ENCODE results near the gene ABAT.
"Not testable (repeated sequence)": the region's sequence is repeated elsewhere in the genome, so short reads cannot be mapped to it uniquely, and the experiment has no call there.

Gene ABAT

GRCh38 chr16:8730335-8730915 is 56.0 kb downstream of the ABAT start:
- Mint-ChIP-seq H3K4me1 (peaks cover 5% of the 10 kb centered on the region), H3K36me3 (no peaks in the 10 kb centered on the region), H3K27ac (no peak overlapping the region), H3K4me3 (no peak overlapping the region), H3K9me3 (no peaks in the 10 kb centered on the region)
- DNase-seq (ENCODE audit: low spot score in 2 of 2) (no peak), ATAC-seq (no peak)

- no peak overlapping the region for H3K27ac Mint-ChIP-seq
- H3K36me3 Mint-ChIP-seq: no peaks in the 10 kb centered on the region
- no peaks in the 10 kb centered on the region for H3K4me1 Mint-ChIP-seq
- no peak for ATAC-seq
- no peak overlapping the region for H3K4me3 Mint-ChIP-seq
- no peak for DNase-seq (ENCODE audit: low spot score in 2 of 2)
- H3K9me3 Mint-ChIP-seq: no peaks in the 10 kb centered on the region
Measured at GRCh38 chr16:8733849-8734540, 59.6 kb downstream of the ABAT start.

DNA sequence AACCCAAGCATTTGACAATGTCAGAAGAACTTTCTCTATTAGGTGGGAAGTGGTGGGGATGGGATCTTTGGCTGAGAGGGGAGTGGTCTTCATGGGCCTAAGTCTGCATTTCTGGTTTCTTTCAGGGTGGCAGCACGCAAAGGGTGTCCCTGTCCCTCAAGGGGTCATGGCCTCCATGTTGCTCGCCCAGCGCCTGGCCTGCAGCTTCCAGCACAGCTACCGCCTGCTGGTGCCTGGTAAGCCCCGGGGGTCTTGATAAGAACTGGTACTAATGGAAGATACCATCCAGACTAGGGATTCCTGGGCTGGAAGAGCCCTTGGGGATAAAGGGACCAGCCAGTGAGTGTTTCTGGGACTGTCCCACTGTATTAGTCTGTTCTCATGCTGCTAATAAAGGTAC is 61.2 kb downstream of the ABAT start:
- Mint-ChIP-seq H3K36me3 (no peaks in the 10 kb centered on the region), H3K9me3 (no peaks in the 10 kb centered on the region), H3K4me3 (no peak overlapping the region), H3K27ac (peak overlapping the region; percentile 3), H3K4me1 (no peaks in the 10 kb centered on the region)
- DNase-seq (ENCODE audit: low spot score in 2 of 2) (no peak), ATAC-seq (no peak)

DNA sequence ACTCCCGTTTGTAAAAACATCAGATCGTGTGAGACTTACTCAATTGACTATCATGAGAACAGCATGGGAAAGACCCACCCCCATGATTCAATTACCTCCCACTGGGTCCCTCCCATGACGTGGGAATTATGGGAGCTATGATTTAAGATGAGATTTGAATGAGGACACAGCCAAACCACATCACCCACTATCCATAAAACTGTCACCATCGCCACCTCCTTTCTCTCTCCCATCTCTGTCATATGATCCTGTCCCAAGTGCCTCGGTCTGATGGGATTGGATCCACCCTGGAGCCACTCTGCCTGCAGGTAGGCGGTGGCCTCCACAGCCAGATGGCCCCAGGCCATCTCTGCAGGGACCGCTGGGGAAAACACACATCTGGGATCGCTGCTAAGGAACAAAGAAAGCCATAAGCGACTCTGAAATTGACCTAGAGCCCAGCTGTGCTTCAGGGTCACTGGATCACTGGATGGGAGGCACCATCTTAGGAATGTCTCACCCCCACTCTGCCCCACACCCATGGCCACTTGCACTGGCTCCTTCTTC is 61.8 kb downstream of the ABAT start:
- no peak for ATAC-seq
- peak overlapping the region; percentile 3 for H3K27ac Mint-ChIP-seq
- no peaks in the 10 kb centered on the region for H3K9me3 Mint-ChIP-seq

GRCh38 chr16:8739151-8739550 is 64.7 kb downstream of the ABAT start:
- no peaks in the 10 kb centered on the region for H3K9me3 Mint-ChIP-seq
- ATAC-seq: no peak
- H3K4me1 Mint-ChIP-seq: no peaks in the 10 kb centered on the region

More for the DNA sequence above, 61.8 kb downstream of the ABAT start:
- Mint-ChIP-seq H3K4me1 (no peaks in the 10 kb centered on the region), H3K4me3 (no peak overlapping the region), H3K36me3 (no peaks in the 10 kb centered on the region)
- DNase-seq (ENCODE audit: low spot score in 2 of 2): no peak

GRCh38 chr16:8739989-8740704 is 65.7 kb downstream of the ABAT start:
- Mint-ChIP-seq H3K4me3 (no peak overlapping the region), H3K36me3 (no peaks in the 10 kb centered on the region), H3K27ac (no peak overlapping the region), H3K9me3 (no peaks in the 10 kb centered on the region), H3K4me1 (no peaks in the 10 kb centered on the region)
- no peak for ATAC-seq
- DNase-seq (ENCODE audit: low spot score in 2 of 2): no peak

More at GRCh38 chr16:8739151-8739550, 64.7 kb downstream of the ABAT start:
- no peaks in the 10 kb centered on the region for H3K36me3 Mint-ChIP-seq
- no peak for DNase-seq (ENCODE audit: low spot score in 2 of 2)
- no peak overlapping the region for H3K4me3 Mint-ChIP-seq
- H3K27ac Mint-ChIP-seq: no peak overlapping the region

- no peak overlapping the region for H3K27ac Mint-ChIP-seq
- ATAC-seq (no peak), DNase-seq (ENCODE audit: low spot score in 2 of 2) (no peak)
- H3K36me3 Mint-ChIP-seq: no peaks in the 10 kb centered on the region
- no peaks in the 10 kb centered on the region for H3K4me1 Mint-ChIP-seq
- H3K4me3 Mint-ChIP-seq: no peak overlapping the region
- H3K9me3 Mint-ChIP-seq: no peaks in the 10 kb centered on the region
Measured at GRCh38 chr16:8740775-8741355, 66.4 kb downstream of the ABAT start.

- H3K4me3 Mint-ChIP-seq: no peak overlapping the region
Measured at GRCh38 chr16:8741636-8742035, 67.2 kb downstream of the ABAT start.

GRCh38 chr16:8742068-8742467 is 67.7 kb downstream of the ABAT start:
- no peaks in the 10 kb centered on the region for H3K9me3 Mint-ChIP-seq
- no peak for DNase-seq (ENCODE audit: low spot score in 2 of 2)
- no peak overlapping the region for H3K27ac Mint-ChIP-seq
- ATAC-seq: no peak
- no peaks in the 10 kb centered on the region for H3K4me1 Mint-ChIP-seq
- no peak overlapping the region for H3K4me3 Mint-ChIP-seq
- H3K36me3 Mint-ChIP-seq: no peaks in the 10 kb centered on the region

More at GRCh38 chr16:8741636-8742035, 67.2 kb downstream of the ABAT start:
- H3K27ac Mint-ChIP-seq: no peak overlapping the region
- no peaks in the 10 kb centered on the region for H3K4me1 Mint-ChIP-seq
- H3K9me3 Mint-ChIP-seq: no peaks in the 10 kb centered on the region
- H3K36me3 Mint-ChIP-seq: no peaks in the 10 kb centered on the region
- ATAC-seq (no peak), DNase-seq (ENCODE audit: low spot score in 2 of 2) (no peak)

- H3K9me3 Mint-ChIP-seq; ATAC-seq; H3K4me3 Mint-ChIP-seq; H3K27ac Mint-ChIP-seq; DNase-seq (ENCODE audit: low spot score in 2 of 2); H3K4me1 Mint-ChIP-seq: not testable (repeated sequence)
- peaks cover 17% of the 10 kb centered on the region for H3K36me3 Mint-ChIP-seq
Measured at GRCh38 chr16:8748944-8749343, 74.5 kb downstream of the ABAT start.

GRCh38 chr16:8751481-8752311 is 77.3 kb downstream of the ABAT start:
- ATAC-seq: no peak
- H3K27ac Mint-ChIP-seq: no peak overlapping the region
- no peaks in the 10 kb centered on the region for H3K9me3 Mint-ChIP-seq
- H3K4me3 Mint-ChIP-seq: no peak overlapping the region
- no peak for DNase-seq (ENCODE audit: low spot score in 2 of 2)
- peaks cover 24% of the 10 kb centered on the region for H3K36me3 Mint-ChIP-seq
- no peaks in the 10 kb centered on the region for H3K4me1 Mint-ChIP-seq

DNA sequence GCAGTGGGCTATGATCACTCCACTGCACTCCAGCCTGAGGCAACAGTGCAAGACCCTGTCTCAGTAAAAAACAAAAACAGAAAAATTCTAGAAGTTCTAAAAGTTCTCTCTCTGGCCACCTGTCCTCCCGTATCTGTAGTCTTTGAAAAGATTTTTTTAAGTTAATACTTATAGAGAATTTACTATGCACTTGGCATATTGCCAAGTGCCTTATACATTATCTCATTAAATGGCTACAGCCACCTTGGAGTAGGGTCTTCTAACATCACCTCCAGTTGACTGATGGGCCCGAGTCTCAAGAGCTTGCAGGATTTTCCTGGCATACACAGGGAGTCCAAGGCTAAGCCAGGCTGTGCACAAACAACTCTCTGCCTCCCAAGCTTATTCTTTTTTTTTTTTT is 78.3 kb downstream of the ABAT start:
- H3K4me3 Mint-ChIP-seq: no peak overlapping the region
- no peak for DNase-seq (ENCODE audit: low spot score in 2 of 2)
- H3K4me1 Mint-ChIP-seq: no peaks in the 10 kb centered on the region
- H3K36me3 Mint-ChIP-seq: peaks cover 24% of the 10 kb centered on the region
- no peak for ATAC-seq
- no peak overlapping the region for H3K27ac Mint-ChIP-seq
- no peaks in the 10 kb centered on the region for H3K9me3 Mint-ChIP-seq

GRCh38 chr16:8753416-8754054 is 79.1 kb downstream of the ABAT start:
- ATAC-seq (no peak), DNase-seq (ENCODE audit: low spot score in 2 of 2) (no peak)
- H3K4me3 Mint-ChIP-seq: no peak overlapping the region
- peaks cover 24% of the 10 kb centered on the region for H3K36me3 Mint-ChIP-seq
- H3K27ac Mint-ChIP-seq: no peak overlapping the region
- no peaks in the 10 kb centered on the region for H3K4me1 Mint-ChIP-seq
- H3K9me3 Mint-ChIP-seq: no peaks in the 10 kb centered on the region

GRCh38 chr16:8756755-8757154 is 82.3 kb downstream of the ABAT start:
- peaks cover 7% of the 10 kb centered on the region for H3K36me3 Mint-ChIP-seq
- no peak overlapping the region for H3K4me3 Mint-ChIP-seq

More at GRCh38 chr16:8756755-8757154, 82.3 kb downstream of the ABAT start:
- Mint-ChIP-seq H3K27ac (no peak overlapping the region), H3K4me1 (no peaks in the 10 kb centered on the region), H3K9me3 (no peaks in the 10 kb centered on the region)
- DNase-seq (ENCODE audit: low spot score in 2 of 2) (no peak), ATAC-seq (no peak)
